SH-SY5Y (cell line): Measurements from ENCODE around the gene UVRAG.

Source experiments
- GATA2 ChIP-seq: IDR thresholded peaks from 2 replicates; pipeline ENCODE4 v1.6.1; 2011; ENCODE audit warnings: mild to moderate bottlenecking, low read depth, low read length
- GATA3 ChIP-seq: IDR thresholded peaks from 2 replicates; pipeline ENCODE4 v1.6.1; 2011; ENCODE audit warnings: low read depth, mild to moderate bottlenecking, low read length, moderate library complexity

- no peak for TF ChIP-seq GATA2
- TF ChIP-seq GATA3 = no peak
Measured at GRCh38 chr11:75801362-75802020, 13.5 kb upstream of the UVRAG start.
